ENCODE data around the gene ZNF48. TPM values are rescaled to one million over a fixed set of nuclear protein-coding genes. Genes with fewer than 3 reads are reported as not detected.

The ZNF48 gene
- total RNA-seq, 1 donor = 10.9 TPM

DNA sequence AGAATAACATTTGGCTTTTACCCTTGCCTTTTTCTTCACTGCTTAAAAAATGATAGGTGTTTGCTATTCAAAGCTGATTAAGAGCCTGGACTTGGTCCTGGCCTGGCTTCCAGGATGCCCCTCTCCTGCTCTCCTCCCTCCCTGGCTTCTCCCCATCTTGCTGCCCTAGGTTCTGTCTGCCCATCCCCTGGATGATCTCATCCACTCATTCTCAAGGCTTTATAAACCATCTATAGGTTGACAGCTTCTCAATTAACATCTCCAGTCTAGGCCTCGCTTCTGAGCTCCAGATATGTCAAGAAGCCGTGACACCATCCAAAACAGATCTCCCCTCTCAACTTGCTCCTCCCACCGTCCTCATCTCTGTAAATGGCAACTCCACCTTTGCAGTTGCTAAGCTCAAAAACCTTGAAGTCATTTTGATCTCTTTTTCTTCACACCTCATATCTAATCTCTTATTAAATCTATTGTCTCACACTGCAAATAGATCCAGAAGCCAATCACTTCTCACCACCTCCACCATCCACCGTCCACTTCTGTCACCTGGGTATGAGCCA lies 20.9 kb downstream of the ZNF48 start:
- peak; percentile 51 for DNase-seq (ENCODE audit: insufficient read length, low spot score, missing footprints)
- TF ChIP-seq, protein P1, sequence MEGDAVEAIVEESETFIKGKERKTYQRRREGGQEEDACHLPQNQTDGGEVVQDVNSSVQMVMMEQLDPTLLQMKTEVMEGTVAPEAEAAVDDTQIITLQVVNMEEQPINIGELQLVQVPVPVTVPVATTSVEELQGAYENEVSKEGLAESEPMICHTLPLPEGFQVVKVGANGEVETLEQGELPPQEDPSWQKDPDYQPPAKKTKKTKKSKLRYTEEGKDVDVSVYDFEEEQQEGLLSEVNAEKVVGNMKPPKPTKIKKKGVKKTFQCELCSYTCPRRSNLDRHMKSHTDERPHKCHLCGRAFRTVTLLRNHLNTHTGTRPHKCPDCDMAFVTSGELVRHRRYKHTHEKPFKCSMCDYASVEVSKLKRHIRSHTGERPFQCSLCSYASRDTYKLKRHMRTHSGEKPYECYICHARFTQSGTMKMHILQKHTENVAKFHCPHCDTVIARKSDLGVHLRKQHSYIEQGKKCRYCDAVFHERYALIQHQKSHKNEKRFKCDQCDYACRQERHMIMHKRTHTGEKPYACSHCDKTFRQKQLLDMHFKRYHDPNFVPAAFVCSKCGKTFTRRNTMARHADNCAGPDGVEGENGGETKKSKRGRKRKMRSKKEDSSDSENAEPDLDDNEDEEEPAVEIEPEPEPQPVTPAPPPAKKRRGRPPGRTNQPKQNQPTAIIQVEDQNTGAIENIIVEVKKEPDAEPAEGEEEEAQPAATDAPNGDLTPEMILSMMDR (IDR thresholded peaks at IDR 0.05; ENCODE audit: extremely low read depth, low read depth, low read length) = no peak
- Histone ChIP-seq H3K27ac (ENCODE audit: low read depth, low read length) (no peak overlapping the region), H3K9me3 (ENCODE audit: low read depth, low read length) (no peaks in the 10 kb centered on the region), H3K36me3 (ENCODE audit: insufficient read depth, low read length) (peaks cover 27% of the 10 kb centered on the region), H4K20me1 (ENCODE audit: insufficient read depth, low read length) (peaks cover 14% of the 10 kb centered on the region), H3K4me2 (ENCODE audit: insufficient read depth, low read length) (no peak overlapping the region), H3K4me1 (ENCODE audit: insufficient read depth, low read length) (no peaks in the 10 kb centered on the region), H3K27me3 (ENCODE audit: insufficient read depth, low read length) (no peaks in the 10 kb centered on the region), H3K79me2 (ENCODE audit: insufficient read depth, low read length) (peaks cover 18% of the 10 kb centered on the region), H2AFZ (ENCODE audit: low read length) (no peak overlapping the region), H3K4me3 (ENCODE audit: insufficient read depth, low read length) (no peak overlapping the region)

DNA sequence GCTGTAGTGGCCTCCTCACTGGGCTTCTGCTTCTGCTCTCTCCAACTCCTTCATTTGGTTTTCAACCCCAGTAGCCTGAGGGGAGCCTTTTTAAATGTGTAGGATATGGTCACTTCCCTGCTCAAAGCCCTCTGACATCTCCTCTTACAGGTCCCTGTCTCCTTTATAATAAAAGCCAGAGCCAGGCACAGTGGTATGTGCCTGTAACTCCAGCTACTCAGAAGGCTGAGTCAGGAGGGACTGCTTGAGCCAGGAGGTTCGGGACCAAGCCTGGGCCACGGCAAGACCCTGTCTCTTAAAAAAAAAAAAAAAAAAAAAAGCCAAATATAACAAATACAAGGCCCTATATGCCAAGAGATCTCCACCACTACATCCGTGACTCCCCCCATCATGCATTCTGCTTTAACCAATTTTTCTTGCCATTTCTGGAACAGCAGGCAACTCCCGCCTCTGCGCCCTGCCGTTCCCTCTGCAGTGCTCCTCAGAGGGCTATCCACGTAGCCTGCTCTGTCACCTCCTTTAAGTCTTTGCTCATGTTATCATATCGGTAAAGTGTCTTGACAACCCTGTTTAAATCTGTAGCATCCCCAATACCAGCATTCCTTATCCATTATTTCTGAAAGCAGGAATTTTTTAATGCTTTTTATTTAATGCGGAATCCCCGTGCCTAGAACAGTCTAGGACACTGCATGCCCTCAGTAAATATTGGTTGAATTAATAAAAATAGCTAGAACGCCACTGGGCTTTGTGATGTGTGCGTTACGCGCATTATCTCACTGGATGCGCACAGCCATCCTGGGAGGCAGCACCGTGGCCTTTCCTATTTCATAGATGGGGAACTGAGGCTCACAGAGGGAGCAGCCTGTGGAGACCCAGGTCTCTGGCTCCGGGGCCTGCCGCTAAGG lies 21.7 kb downstream of the ZNF48 start:
- peaks cover 11% of the 10 kb centered on the region for H3K79me2 ChIP-seq (ENCODE audit: insufficient read depth, low read length)
- H3K9me3 ChIP-seq (ENCODE audit: low read depth, low read length) = no peaks in the 10 kb centered on the region
- peak; percentile 50 for DNase-seq (ENCODE audit: insufficient read length, low spot score, missing footprints)
- H4K20me1 ChIP-seq (ENCODE audit: insufficient read depth, low read length) = peaks cover 14% of the 10 kb centered on the region
- no peaks in the 10 kb centered on the region for H3K4me1 ChIP-seq (ENCODE audit: insufficient read depth, low read length)
- peak overlapping the region; percentile 81 for H3K4me2 ChIP-seq (ENCODE audit: insufficient read depth, low read length)
- TF ChIP-seq, protein P1 (IDR thresholded peaks at IDR 0.05; ENCODE audit: extremely low read depth, low read depth, low read length) = no peak
- no peaks in the 10 kb centered on the region for H3K27me3 ChIP-seq (ENCODE audit: insufficient read depth, low read length)
- H3K4me3 ChIP-seq (ENCODE audit: insufficient read depth, low read length) = peak overlapping the region; percentile 78
- peaks cover 21% of the 10 kb centered on the region for H3K36me3 ChIP-seq (ENCODE audit: insufficient read depth, low read length)
- no peak overlapping the region for H2AFZ ChIP-seq (ENCODE audit: low read length)
- no peak overlapping the region for H3K27ac ChIP-seq (ENCODE audit: low read depth, low read length)

DNA sequence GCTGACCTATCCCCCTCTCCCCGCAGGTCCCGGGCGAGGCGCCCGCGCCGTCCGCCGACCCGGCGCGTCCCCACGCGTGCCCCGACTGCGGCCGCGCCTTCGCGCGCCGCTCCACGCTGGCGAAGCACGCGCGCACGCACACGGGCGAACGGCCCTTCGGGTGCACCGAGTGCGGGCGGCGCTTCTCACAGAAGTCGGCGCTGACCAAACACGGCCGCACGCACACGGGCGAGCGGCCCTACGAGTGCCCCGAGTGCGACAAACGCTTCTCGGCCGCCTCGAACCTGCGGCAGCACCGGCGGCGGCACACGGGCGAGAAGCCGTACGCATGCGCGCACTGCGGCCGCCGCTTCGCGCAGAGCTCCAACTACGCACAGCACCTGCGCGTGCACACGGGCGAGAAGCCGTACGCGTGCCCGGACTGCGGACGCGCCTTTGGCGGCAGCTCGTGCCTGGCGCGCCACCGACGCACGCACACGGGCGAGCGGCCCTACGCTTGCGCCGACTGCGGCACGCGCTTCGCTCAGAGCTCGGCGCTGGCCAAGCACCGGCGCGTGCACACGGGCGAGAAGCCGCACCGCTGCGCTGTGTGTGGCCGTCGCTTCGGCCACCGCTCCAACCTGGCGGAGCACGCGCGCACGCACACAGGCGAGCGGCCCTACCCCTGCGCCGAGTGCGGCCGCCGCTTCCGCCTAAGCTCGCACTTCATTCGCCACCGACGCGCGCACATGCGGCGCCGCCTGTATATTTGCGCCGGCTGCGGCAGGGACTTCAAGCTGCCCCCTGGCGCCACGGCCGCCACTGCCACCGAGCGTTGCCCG lies 22.5 kb downstream of the ZNF48 start:
- peaks cover 18% of the 10 kb centered on the region for H3K36me3 ChIP-seq (ENCODE audit: insufficient read depth, low read length)
- no peaks in the 10 kb centered on the region for H3K9me3 ChIP-seq (ENCODE audit: low read depth, low read length)
- peak overlapping the region; percentile 77 for H2AFZ ChIP-seq (ENCODE audit: low read length)
- H3K4me2 ChIP-seq (ENCODE audit: insufficient read depth, low read length) = peak overlapping the region; percentile 81
- no peak overlapping the region for H3K27ac ChIP-seq (ENCODE audit: low read depth, low read length)
- DNase-seq (ENCODE audit: insufficient read length, low spot score, missing footprints) = peak; percentile 97
- peak overlapping the region; percentile 78 for H3K4me3 ChIP-seq (ENCODE audit: insufficient read depth, low read length)
- peaks cover 14% of the 10 kb centered on the region for H4K20me1 ChIP-seq (ENCODE audit: insufficient read depth, low read length)
- H3K4me1 ChIP-seq (ENCODE audit: insufficient read depth, low read length) = no peaks in the 10 kb centered on the region
- TF ChIP-seq, protein P1 (IDR thresholded peaks at IDR 0.05; ENCODE audit: extremely low read depth, low read depth, low read length) = no peak
- H3K79me2 ChIP-seq (ENCODE audit: insufficient read depth, low read length) = peaks cover 4% of the 10 kb centered on the region
- H3K27me3 ChIP-seq (ENCODE audit: insufficient read depth, low read length) = no peaks in the 10 kb centered on the region

Data from osteoblast (primary cell).